Skin epidermis (tissue), 12 donors: ENCODE results near the gene CDK17.

Experiments
- H3K27ac ChIP-seq, 21 experiments: fragments of 200-600 bp; sonication (generic) in 11 of 21; one replicate each; pipeline ENCODE4 v1.5.0; 2020; ENCODE audit warnings: mild to moderate bottlenecking in 3 of 21, inconsistent platforms in 2 of 21, moderate library complexity in 2 of 21
- H3K4me3 ChIP-seq, 7 experiments: fragments of 200-600 bp; sonication (generic) in 2 of 7; one replicate each; pipeline ENCODE4 v1.5.0; 2020; ENCODE audit warnings: inconsistent platforms in 2 of 7, mild to moderate bottlenecking in 2 of 7, moderate library complexity in 1 of 7

CDK17 gene

GRCh38 chr12:96297504-96297903 lies 102.7 kb downstream of the CDK17 start:
- no peak overlapping the region for H3K4me3 ChIP-seq
- no peak overlapping the region for H3K27ac ChIP-seq

GRCh38 chr12:96295532-96296160 lies 104.6 kb downstream of the CDK17 start:
- Histone ChIP-seq H3K4me3 (no peak overlapping the region), H3K27ac (peak overlapping the region in 1 of 21 experiments; percentile 5)

- no peak overlapping the region for H3K4me3 ChIP-seq
- H3K27ac ChIP-seq, result peak overlapping the region in 2 of 21 experiments; percentile 3 to 5
Observed at GRCh38 chr12:96294831-96295230, 105.4 kb downstream of the CDK17 start.

GRCh38 chr12:96293093-96293492 lies 107.1 kb downstream of the CDK17 start:
- no peak overlapping the region for H3K4me3 ChIP-seq
- no peak overlapping the region for H3K27ac ChIP-seq

- H3K27ac ChIP-seq, result no peak overlapping the region
Observed at GRCh38 chr12:96289067-96289466, 111.2 kb downstream of the CDK17 start.

GRCh38 chr12:96285158-96285557 lies 115.1 kb downstream of the CDK17 start:
- no peak overlapping the region for H3K27ac ChIP-seq

More at GRCh38 chr12:96289067-96289466, 111.2 kb downstream of the CDK17 start:
- H3K4me3 ChIP-seq, result no peak overlapping the region

GRCh38 chr12:96274331-96274730 lies 125.9 kb downstream of the CDK17 start:
- H3K27ac ChIP-seq, result no peak overlapping the region
- no peak overlapping the region for H3K4me3 ChIP-seq

More at GRCh38 chr12:96285158-96285557, 115.1 kb downstream of the CDK17 start:
- H3K4me3 ChIP-seq, result no peak overlapping the region

- H3K27ac ChIP-seq, result no peak overlapping the region
- H3K4me3 ChIP-seq, result no peak overlapping the region
Observed at GRCh38 chr12:96271469-96272199, 128.6 kb downstream of the CDK17 start.

GRCh38 chr12:96266238-96266637 lies 134.0 kb downstream of the CDK17 start:
- H3K4me3 ChIP-seq, result no peak overlapping the region
- H3K27ac ChIP-seq, result no peak overlapping the region

- Histone ChIP-seq H3K4me3 (no peak overlapping the region), H3K27ac (no peak overlapping the region)
Observed at GRCh38 chr12:96265836-96266235, 134.4 kb downstream of the CDK17 start.

- H3K4me3 ChIP-seq, result no peak overlapping the region
Observed at GRCh38 chr12:96265400-96265799, 134.8 kb downstream of the CDK17 start.

GRCh38 chr12:96263449-96263902 lies 136.8 kb downstream of the CDK17 start:
- H3K4me3 ChIP-seq, result no peak overlapping the region
- peak overlapping the region in 1 of 21 experiments; percentile 17 for H3K27ac ChIP-seq

More at GRCh38 chr12:96265400-96265799, 134.8 kb downstream of the CDK17 start:
- no peak overlapping the region for H3K27ac ChIP-seq

GRCh38 chr12:96261557-96261956 lies 138.7 kb downstream of the CDK17 start:
- peak overlapping the region in 1 of 21 experiments; percentile 21 for H3K27ac ChIP-seq

GRCh38 chr12:96260644-96261043 lies 139.6 kb downstream of the CDK17 start:
- Histone ChIP-seq H3K4me3 (no peak overlapping the region), H3K27ac (no peak overlapping the region)

More at GRCh38 chr12:96261557-96261956, 138.7 kb downstream of the CDK17 start:
- no peak overlapping the region for H3K4me3 ChIP-seq

- Histone ChIP-seq H3K27ac (no peak overlapping the region), H3K4me3 (no peak overlapping the region)
Observed at GRCh38 chr12:96260231-96260630, 140.0 kb downstream of the CDK17 start.

- peak overlapping the region in 10 of 21 experiments; percentile 3 to 69 (median 19) for H3K27ac ChIP-seq
- H3K4me3 ChIP-seq, result no peak overlapping the region
Observed at GRCh38 chr12:96258104-96258961, 141.9 kb downstream of the CDK17 start.

- Histone ChIP-seq H3K27ac (peak overlapping the region in 5 of 21 experiments; percentile 9 to 69 (median 36)), H3K4me3 (no peak overlapping the region)
Observed at GRCh38 chr12:96257550-96258103, 142.6 kb downstream of the CDK17 start.

GRCh38 chr12:96256672-96257361 lies 143.4 kb downstream of the CDK17 start:
- Histone ChIP-seq H3K4me3 (no peak overlapping the region), H3K27ac (peak overlapping the region in 5 of 21 experiments; percentile 18 to 69 (median 39))

- H3K4me3 ChIP-seq, result no peak overlapping the region
- H3K27ac ChIP-seq, result peak overlapping the region in 8 of 21 experiments; percentile 4 to 69 (median 62)
Observed at GRCh38 chr12:96255077-96255476, 145.2 kb downstream of the CDK17 start.
